ENCODE data around the gene ILDR1. TPM values are rescaled to one million over a fixed set of nuclear protein-coding genes. Genes with fewer than 3 reads are reported as not detected.

Gene ILDR1
- total and polyA plus RNA-seq, 2 of the 4 experiments (the other 2 are of a cell fraction) = not detected

GRCh38 chr3:122055215-122055614 is 33.2 kb upstream of the ILDR1 start, which contains the start of gene CD86:
CD86 (plus strand) TSS chr3:122055362; CDS start chr3:122055490, 128 bp downstream.
- Histone ChIP-seq H3K9me3 (ENCODE audit: control insufficient read depth, insufficient read depth, low read length) (no peaks in the 10 kb centered on the region), H4K20me1 (ENCODE audit: insufficient read depth, low read length) (no peaks in the 10 kb centered on the region), H3K9me1 (ENCODE audit: insufficient read depth, low read length) (no peaks in the 10 kb centered on the region), H2BK120ac (ENCODE audit: low read depth, low read length) (no peak within 1 kb of the TSS), H2AK5ac (ENCODE audit: low read depth, low read length) (no peak within 1 kb of the TSS), H3K9ac (ENCODE audit: low read depth, low read length) (no peak within 1 kb of the TSS), H3K36me3 (ENCODE audit: control insufficient read depth, insufficient read depth, low read length) (no peaks in the 10 kb centered on the region), H2BK15ac (ENCODE audit: low read depth, low read length) (no peak within 1 kb of the TSS), H3K4ac (ENCODE audit: low read depth, low read length) (no peak within 1 kb of the TSS), H3K18ac (ENCODE audit: low read depth, low read length) (no peak within 1 kb of the TSS), H3K4me3 (ENCODE audit: insufficient read depth, low read depth, low read length) (no peak within 1 kb of the TSS), H3K23ac (ENCODE audit: low read depth, low read length) (no peak within 1 kb of the TSS), H2BK5ac (ENCODE audit: low read depth, low read length, poor library complexity, severe bottlenecking) (no peak within 1 kb of the TSS), H2AK9ac (replicated peaks; ENCODE audit: low read depth, low read length, poor library complexity) (no peak within 1 kb of the TSS), H2AFZ (replicated peaks; ENCODE audit: low read length, poor library complexity) (no peak within 1 kb of the TSS), H3K4me2 (ENCODE audit: low read depth, low read length) (no peak within 1 kb of the TSS), H3K4me1 (ENCODE audit: control insufficient read depth, insufficient read depth, low read length) (no peaks in the 10 kb centered on the region), H4K5ac (ENCODE audit: low read depth, low read length) (no peak within 1 kb of the TSS), H4K8ac (ENCODE audit: low read depth in 2 of 2, low read length in 2 of 2) (no peak within 1 kb of the TSS), H2BK20ac (ENCODE audit: low read depth, low read length) (no peak within 1 kb of the TSS), H3K27me3 (ENCODE audit: control insufficient read depth, insufficient read depth, low read length) (no peaks in the 10 kb centered on the region), H3K56ac (ENCODE audit: extremely low read depth, insufficient read depth, low read length) (no peak within 1 kb of the TSS), H3K14ac (replicated peaks; ENCODE audit: low read depth, low read length) (no peak within 1 kb of the TSS), H4K91ac (ENCODE audit: insufficient read depth, low read depth, low read length) (no peak within 1 kb of the TSS), H3K79me1 (ENCODE audit: low read depth in 1 of 2, low read length in 2 of 2) (no peaks in the 10 kb centered on the region), H3K27ac (ENCODE audit: insufficient read depth, low read length) (no peak within 1 kb of the TSS)
- in situ Hi-C loops (cut with MboI; ENCODE audit: low sequenced_read_pairs) (no loop called here), dilution Hi-C loops (cut with HindIII; ENCODE audit: low sequenced_read_pairs, unreplicated experiment) (no loop called here), intact Hi-C loops (cut with micrococcal nuclease) (no loop called here)
- TF ChIP-seq ELK1 (IDR thresholded peaks at IDR 0.05; ENCODE audit: borderline replicate concordance, low read depth, low read length) (no peak), NFE2L2 (IDR thresholded peaks at IDR 0.05; ENCODE audit: low read depth, low read length) (no peak), BHLHE40 (IDR thresholded peaks at IDR 0.05; ENCODE audit: low read depth, low read length) (no peak), FOS (IDR thresholded peaks at IDR 0.05; ENCODE audit: low read depth, low read length) (no peak), RFX5 (IDR thresholded peaks at IDR 0.05; ENCODE audit: low read depth, low read length) (no peak)
- POLR2A ChIA-PET (ENCODE audit: unreplicated experiment) = no interaction called here
- no peak for ATAC-seq (ENCODE audit: low read depth)
- no peak for DNase-seq
- BruUV-seq (replicated peaks) = no TSS peak
- 0% methylated on average over 2 of the region's 3 CpGs; no CpG with 5 or more reads in 1 of the 2 experiments for WGBS, 2 experiments (ENCODE audit: extremely low coverage in 2 of 2, insufficient read length in 1 of 2)
- CTCF ChIA-PET = interaction anchor here (0.6 to 1.2 kb wide), 2 partner anchors 9 to 14 kb away, joined by 3 to 4 read pairs; no protein-coding TSS in a partner anchor
